HepG2 (cell line): Measurements from ENCODE around the gene TRANK1.
"Not testable (repeated sequence)": the region's sequence is repeated elsewhere in the genome, so short reads cannot be mapped to it uniquely, and the experiment has no call there.

ENCODE experiments used
- AHDC1 ChIP-seq: sonication (generic); formaldehyde crosslinking; IDR thresholded peaks from 2 replicates; pipeline ENCODE4 v1.5.1; 2020; ENCODE audit warnings: mild to moderate bottlenecking, missing genetic modification reagents, borderline replicate concordance
- CBX2 ChIP-seq, 2 experiments: fragments of 200-600 bp in 1 of 2; sonication (generic); formaldehyde crosslinking in 1 of 2; IDR thresholded peaks; 2 replicates each; pipeline versions ENCODE4 v1.7.0 to v1.8.1; 2018 to 2022; ENCODE audit warnings: low read depth in 2 of 2, low read length in 1 of 2, mild to moderate bottlenecking in 1 of 2, missing genetic modification reagents in 1 of 2
- CTCF ChIP-seq: sonication (generic); formaldehyde crosslinking; IDR thresholded peaks from 2 replicates; pipeline ENCODE4 v1.5.0; 2020; ENCODE audit warnings: mild to moderate bottlenecking, missing genetic modification reagents, moderate library complexity
- ESRRA ChIP-seq: sonication (generic); formaldehyde crosslinking; IDR thresholded peaks from 2 replicates; pipeline ENCODE4 v1.5.1; 2020; ENCODE audit warnings: mild to moderate bottlenecking, low read depth, missing genetic modification reagents
- RELA ChIP-seq: sonication (generic); formaldehyde crosslinking; IDR thresholded peaks from 2 replicates; pipeline ENCODE4 v1.4.0; 2020; ENCODE audit warnings: missing genetic modification reagents
- TAF15 ChIP-seq: fragments of 200-400 bp; formaldehyde crosslinking; IDR thresholded peaks from one replicate; pipeline ENCODE4 v1.6.1; 2018; ENCODE audit warnings: mild to moderate bottlenecking, low read depth, low read length; ENCODE audit not compliant: poor library complexity, severe bottlenecking
- ZNF550 ChIP-seq: sonication (generic); formaldehyde crosslinking; IDR thresholded peaks from 2 replicates; pipeline ENCODE4 v1.4.0; 2020; ENCODE audit warnings: mild to moderate bottlenecking, missing genetic modification reagents, borderline replicate concordance

GRCh38 chr3:36931424-36931823, 13.4 kb downstream of the TRANK1 start:
- TF ChIP-seq RELA (CRISPR knock-in tag); TAF15; ESRRA (CRISPR knock-in tag); CTCF (CRISPR knock-in tag); CBX2 (IDR thresholded peaks at IDR 0.05; ENCODE audit: low read depth, low read length); CBX2 (CRISPR knock-in tag; IDR thresholded peaks at IDR 0.05; ENCODE audit: low read depth); ZNF550 (CRISPR knock-in tag); AHDC1: not testable (repeated sequence)
